Keratinocyte (primary cell): ENCODE data around the gene ZFPM1. TPM values are rescaled to one million over a fixed set of nuclear protein-coding genes. Genes with fewer than 3 reads are reported as not detected.

ENCODE experiments used
- DNase-seq: peaks from one replicate; pipeline ENCODE4 v3.0.0-alpha.2; 2011; ENCODE audit warnings: low read depth, missing footprints, low spot score
- FAIRE-seq: peaks from 2 replicates; lab custom pipeline; 2011; peaks lifted over from hg19 to GRCh38; lab: Jason Lieb, UNC
- H2AFZ ChIP-seq: 2 replicates; pipeline ENCODE4 v1.6.0; 2012; ENCODE audit warnings: low read length, control low read depth, inconsistent platforms; ENCODE audit not compliant: control insufficient read depth
- H3K27ac ChIP-seq: 2 replicates; pipeline ENCODE4 v1.5.1; 2011; ENCODE audit warnings: low read length; ENCODE audit not compliant: control insufficient read depth, insufficient read depth
- H3K27me3 ChIP-seq: 3 replicates; pipeline ENCODE4 v1.6.0; 2011; ENCODE audit warnings: low read length; ENCODE audit not compliant: control insufficient read depth, insufficient read depth; ENCODE audit errors: extremely low read depth
- H3K36me3 ChIP-seq, 2 experiments: 2 replicates in 1 of 2; 3 replicates in 1 of 2; pipeline ENCODE4 v1.5.1; 2011; ENCODE audit warnings: low read length in 2 of 2, mild to moderate bottlenecking in 1 of 2; ENCODE audit not compliant: control insufficient read depth in 2 of 2, insufficient read depth in 2 of 2; ENCODE audit errors: extremely low read depth in 1 of 2
- H3K4me1 ChIP-seq: 3 replicates; pipeline ENCODE4 v1.5.1; 2011; ENCODE audit warnings: low read length; ENCODE audit not compliant: control insufficient read depth, insufficient read depth; ENCODE audit errors: extremely low read depth
- H3K4me2 ChIP-seq: 3 replicates; pipeline ENCODE4 v1.6.0; 2011; ENCODE audit warnings: low read depth, low read length; ENCODE audit not compliant: control insufficient read depth, insufficient read depth; ENCODE audit errors: extremely low read depth
- H3K4me3 ChIP-seq, 3 experiments: fragments of 200-600 bp in 1 of 3; sonication (generic) in 1 of 3; 2 replicates in 2 of 3; 3 replicates in 1 of 3; pipeline ENCODE4 v1.5.1; 2011 to 2016; ENCODE audit warnings: low read length in 3 of 3, mild to moderate bottlenecking in 3 of 3, control low read depth in 2 of 3, inconsistent platforms in 1 of 3, low read depth in 1 of 3, mixed read lengths in 1 of 3, mixed run types in 1 of 3, moderate library complexity in 1 of 3; ENCODE audit not compliant: control insufficient read depth in 2 of 3, insufficient read depth in 2 of 3; ENCODE audit errors: extremely low read depth in 1 of 3
- H3K79me2 ChIP-seq: 2 replicates; pipeline ENCODE4 v1.6.0; 2012; ENCODE audit warnings: low read length; ENCODE audit not compliant: control insufficient read depth, insufficient read depth
- H3K9ac ChIP-seq: 3 replicates; pipeline ENCODE4 v1.6.0; 2011; ENCODE audit warnings: low read length; ENCODE audit not compliant: control insufficient read depth, insufficient read depth; ENCODE audit errors: extremely low read depth
- H3K9me1 ChIP-seq: 3 replicates; pipeline ENCODE4 v1.6.0; 2011; ENCODE audit warnings: low read length; ENCODE audit not compliant: control insufficient read depth, insufficient read depth; ENCODE audit errors: extremely low read depth
- H3K9me3 ChIP-seq: 2 replicates; pipeline ENCODE4 v1.5.1; 2012; ENCODE audit warnings: low read depth, low read length; ENCODE audit not compliant: control insufficient read depth
- H4K20me1 ChIP-seq: 3 replicates; pipeline ENCODE4 v1.6.0; 2011; ENCODE audit warnings: low read length; ENCODE audit not compliant: control insufficient read depth, insufficient read depth; ENCODE audit errors: extremely low read depth
- CTCF ChIP-seq, 3 experiments: IDR thresholded peaks in 1 of 3; conservative IDR thresholded peaks in 1 of 3; optimal IDR thresholded peaks in 1 of 3; 2 replicates in 2 of 3; 3 replicates in 1 of 3; pipeline versions ENCODE3 to v1.5.1; 2011; ENCODE audit warnings: low read length in 3 of 3, mild to moderate bottlenecking in 3 of 3, moderate library complexity in 2 of 3, control low read depth in 1 of 3, inconsistent platforms in 1 of 3; ENCODE audit not compliant: insufficient read depth in 2 of 3; ENCODE audit errors: extremely low read depth in 1 of 3
- EZH2 ChIP-seq: IDR thresholded peaks from one replicate; pipeline ENCODE4 v1.6.1; 2012; ENCODE audit warnings: inconsistent platforms, mild to moderate bottlenecking, low read length, moderate library complexity
- dilution Hi-C: fragments of 300-500 bp; cut with MboI; formaldehyde crosslinking; loops from one replicate; pipeline ENCODE4 v1.7.0; 2020; ENCODE audit warnings: low sequenced_read_pairs; ENCODE audit not compliant: extremely low pct_ligation_motif_present
- polyA plus RNA-seq, 5 experiments: library from polyadenylated mRNA; depleted of rRNA in 3 of 5; stranded (reverse) in 3 of 5; stranded (forward) in 1 of 5; unstranded in 1 of 5; fragments of >200 nt; gene quantifications; 1 replicate in 1 of 5; 2 replicates in 3 of 5; 3 replicates in 1 of 5; pipeline versions ENCODE4 v1.2.1 to v1.2.3, GENCODE V29; 2011 to 2012; ENCODE audit warnings: missing spikeins in 2 of 5, low read depth in 1 of 5, low replicate concordance in 1 of 5

The ZFPM1 gene
- polyA plus RNA-seq, 1 donor (not counting 4 experiments of a cell fraction or from before 2014, with no cell fraction given): 0.42 TPM

- dilution Hi-C loops: no loop called here
- no peak overlapping the region for H3K9ac ChIP-seq
- DNase-seq (no peak), FAIRE-seq (no peak)
- no peak overlapping the region for H3K27ac ChIP-seq
- no peaks in the 10 kb centered on the region for H3K9me3 ChIP-seq
- H3K36me3 ChIP-seq: no peaks in the 10 kb centered on the region
- H3K27me3 ChIP-seq: peaks cover 13% of the 10 kb centered on the region
- H3K79me2 ChIP-seq: no peaks in the 10 kb centered on the region
- H3K9me1 ChIP-seq: no peaks in the 10 kb centered on the region
- H3K4me1 ChIP-seq: no peaks in the 10 kb centered on the region
- no peak overlapping the region for H3K4me2 ChIP-seq
- TF ChIP-seq EZH2 (no peak), CTCF (optimal IDR thresholded peaks at IDR 0.05 in 1 of 3, IDR thresholded peaks at IDR 0.05 in 1 of 3, conservative IDR thresholded peaks at IDR 0.05 in 1 of 3; ENCODE audit: extremely low read depth in 1 of 3, insufficient read depth in 2 of 3, low read length in 3 of 3) (no peak)
- H4K20me1 ChIP-seq: no peaks in the 10 kb centered on the region
- H2AFZ ChIP-seq: no peak overlapping the region
- no peak overlapping the region for H3K4me3 ChIP-seq
Measured at GRCh38 chr16:88445583-88445960, 7.5 kb upstream of the ZFPM1 start.

GRCh38 chr16:88446061-88446460 lies 7.0 kb upstream of the ZFPM1 start:
- dilution Hi-C loops: no loop called here
- FAIRE-seq (no peak), DNase-seq (no peak)
- no peaks in the 10 kb centered on the region for H3K79me2 ChIP-seq
- H3K27me3 ChIP-seq: peaks cover 18% of the 10 kb centered on the region
- no peaks in the 10 kb centered on the region for H3K4me1 ChIP-seq
- H2AFZ ChIP-seq: no peak overlapping the region
- H3K4me2 ChIP-seq: no peak overlapping the region
- no peaks in the 10 kb centered on the region for H4K20me1 ChIP-seq
- H3K9me3 ChIP-seq: no peaks in the 10 kb centered on the region
- no peak overlapping the region for H3K9ac ChIP-seq
- H3K36me3 ChIP-seq: no peaks in the 10 kb centered on the region
- H3K27ac ChIP-seq: no peak overlapping the region
- no peak overlapping the region for H3K4me3 ChIP-seq
- no peak for TF ChIP-seq CTCF (optimal IDR thresholded peaks at IDR 0.05 in 1 of 3, IDR thresholded peaks at IDR 0.05 in 1 of 3, conservative IDR thresholded peaks at IDR 0.05 in 1 of 3; ENCODE audit: extremely low read depth in 1 of 3, insufficient read depth in 2 of 3, low read length in 3 of 3)
- TF ChIP-seq EZH2: no peak
- H3K9me1 ChIP-seq: no peaks in the 10 kb centered on the region
